Measurements from ENCODE around the gene NEK6. TPM values are rescaled to one million over a fixed set of nuclear protein-coding genes. Genes with fewer than 3 reads are reported as not detected.

Gene NEK6
- total RNA-seq, 1 donor from 2014 or later = 24.4 TPM

DNA sequence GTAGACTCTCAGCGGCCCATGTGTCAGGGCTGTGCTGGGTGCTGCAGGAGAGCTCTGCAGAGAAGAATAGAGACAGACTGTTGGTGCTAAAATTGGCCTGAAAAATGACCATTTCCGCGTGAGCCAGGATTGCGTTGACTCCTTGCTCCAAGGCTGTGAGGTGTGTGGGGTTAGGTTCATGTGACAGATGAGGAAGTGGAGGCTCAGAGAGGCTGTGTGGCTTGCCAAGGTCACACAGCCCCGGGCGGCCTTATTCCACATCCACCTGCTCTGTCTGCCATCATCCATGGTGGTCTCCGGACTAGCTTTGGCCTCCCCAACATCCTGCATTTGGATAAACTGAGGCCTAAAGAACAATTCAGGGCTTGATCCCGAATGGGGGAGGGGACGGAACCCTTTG lies 15.2 kb downstream of the NEK6 start:
- Mint-ChIP-seq H3K27me3 (no peaks in the 10 kb centered on the region), H3K36me3 (ENCODE audit: insufficient read depth) (no peaks in the 10 kb centered on the region), H3K9me3 (ENCODE audit: low read depth) (no peaks in the 10 kb centered on the region), H3K27ac (no peak overlapping the region), H3K4me3 (ENCODE audit: low read depth) (no peak overlapping the region), H3K4me1 (ENCODE audit: low read depth) (no peaks in the 10 kb centered on the region)
- TF ChIP-seq, protein P1, sequence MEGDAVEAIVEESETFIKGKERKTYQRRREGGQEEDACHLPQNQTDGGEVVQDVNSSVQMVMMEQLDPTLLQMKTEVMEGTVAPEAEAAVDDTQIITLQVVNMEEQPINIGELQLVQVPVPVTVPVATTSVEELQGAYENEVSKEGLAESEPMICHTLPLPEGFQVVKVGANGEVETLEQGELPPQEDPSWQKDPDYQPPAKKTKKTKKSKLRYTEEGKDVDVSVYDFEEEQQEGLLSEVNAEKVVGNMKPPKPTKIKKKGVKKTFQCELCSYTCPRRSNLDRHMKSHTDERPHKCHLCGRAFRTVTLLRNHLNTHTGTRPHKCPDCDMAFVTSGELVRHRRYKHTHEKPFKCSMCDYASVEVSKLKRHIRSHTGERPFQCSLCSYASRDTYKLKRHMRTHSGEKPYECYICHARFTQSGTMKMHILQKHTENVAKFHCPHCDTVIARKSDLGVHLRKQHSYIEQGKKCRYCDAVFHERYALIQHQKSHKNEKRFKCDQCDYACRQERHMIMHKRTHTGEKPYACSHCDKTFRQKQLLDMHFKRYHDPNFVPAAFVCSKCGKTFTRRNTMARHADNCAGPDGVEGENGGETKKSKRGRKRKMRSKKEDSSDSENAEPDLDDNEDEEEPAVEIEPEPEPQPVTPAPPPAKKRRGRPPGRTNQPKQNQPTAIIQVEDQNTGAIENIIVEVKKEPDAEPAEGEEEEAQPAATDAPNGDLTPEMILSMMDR (IDR thresholded peaks at IDR 0.05; ENCODE audit: unreplicated experiment) = no peak
- no peak for DNase-seq (ENCODE audit: low spot score, unreplicated experiment)

DNA sequence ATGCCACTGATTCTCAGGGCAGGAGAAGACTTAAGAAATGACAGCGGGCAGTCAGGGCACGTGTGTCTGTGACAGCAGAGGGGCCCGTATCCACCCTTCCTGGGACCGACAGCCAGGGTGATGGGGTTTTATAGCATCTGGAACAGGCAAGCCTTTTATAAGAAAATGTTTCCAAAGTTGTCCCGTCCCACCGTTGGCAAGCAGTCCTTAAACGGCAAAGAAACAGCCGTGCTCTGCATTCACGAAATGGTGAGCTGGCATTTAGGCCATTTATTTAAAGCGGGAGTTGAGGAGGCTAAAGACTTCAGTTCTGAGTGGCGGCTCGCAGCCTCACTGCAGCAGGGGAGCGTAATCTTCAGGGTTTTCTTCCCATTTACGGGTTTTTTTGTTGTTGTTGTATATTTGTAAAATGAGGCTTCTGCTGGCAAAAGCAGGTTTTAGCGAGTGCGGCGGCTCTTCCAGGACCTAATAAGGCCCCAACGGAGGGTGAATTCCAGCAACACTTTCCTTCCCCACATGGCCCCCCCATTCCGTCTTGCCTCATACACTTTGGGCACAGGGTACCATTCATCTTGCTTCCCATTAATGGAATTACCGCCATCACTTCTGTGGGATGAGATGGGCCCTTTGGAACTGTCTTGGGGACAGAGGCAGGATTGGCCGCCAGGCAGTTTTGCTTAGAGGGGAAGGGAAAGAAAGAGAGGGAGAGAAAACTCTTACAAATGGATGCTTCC lies 15.8 kb downstream of the NEK6 start:
- TF ChIP-seq, protein P1 (IDR thresholded peaks at IDR 0.05; ENCODE audit: unreplicated experiment) = no peak
- H3K4me3 Mint-ChIP-seq (ENCODE audit: low read depth) = no peak overlapping the region
- no peak for DNase-seq (ENCODE audit: low spot score, unreplicated experiment)
- H3K9me3 Mint-ChIP-seq (ENCODE audit: low read depth) = no peaks in the 10 kb centered on the region
- no peaks in the 10 kb centered on the region for H3K36me3 Mint-ChIP-seq (ENCODE audit: insufficient read depth)
- H3K27me3 Mint-ChIP-seq = no peaks in the 10 kb centered on the region
- H3K27ac Mint-ChIP-seq = no peak overlapping the region
- no peaks in the 10 kb centered on the region for H3K4me1 Mint-ChIP-seq (ENCODE audit: low read depth)

DNA sequence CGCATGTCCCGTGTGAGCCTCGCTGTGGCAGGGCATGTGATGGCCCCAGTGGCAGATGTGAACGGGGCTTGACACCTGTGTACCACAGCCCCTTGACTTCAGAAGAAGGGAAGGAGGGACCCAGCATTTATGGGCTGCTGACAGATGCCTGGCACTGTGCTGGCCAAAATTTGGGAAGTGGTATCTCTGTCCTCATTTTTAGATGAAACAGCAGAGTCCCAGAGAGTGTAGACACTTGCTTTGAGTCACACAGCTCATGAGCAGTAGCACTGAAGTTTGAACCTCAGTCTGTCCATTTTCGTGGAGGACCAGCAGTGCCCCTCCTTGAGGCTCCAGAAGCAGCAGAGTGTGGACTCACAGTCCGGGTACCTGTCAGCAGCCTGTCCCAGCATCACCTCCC lies 16.5 kb downstream of the NEK6 start:
- H3K27me3 Mint-ChIP-seq = no peaks in the 10 kb centered on the region
- no peaks in the 10 kb centered on the region for H3K4me1 Mint-ChIP-seq (ENCODE audit: low read depth)
- DNase-seq (ENCODE audit: low spot score, unreplicated experiment) = no peak
- no peak overlapping the region for H3K27ac Mint-ChIP-seq
- TF ChIP-seq, protein P1 (IDR thresholded peaks at IDR 0.05; ENCODE audit: unreplicated experiment) = no peak
- no peak overlapping the region for H3K4me3 Mint-ChIP-seq (ENCODE audit: low read depth)
- no peaks in the 10 kb centered on the region for H3K36me3 Mint-ChIP-seq (ENCODE audit: insufficient read depth)
- H3K9me3 Mint-ChIP-seq (ENCODE audit: low read depth) = no peaks in the 10 kb centered on the region

DNA sequence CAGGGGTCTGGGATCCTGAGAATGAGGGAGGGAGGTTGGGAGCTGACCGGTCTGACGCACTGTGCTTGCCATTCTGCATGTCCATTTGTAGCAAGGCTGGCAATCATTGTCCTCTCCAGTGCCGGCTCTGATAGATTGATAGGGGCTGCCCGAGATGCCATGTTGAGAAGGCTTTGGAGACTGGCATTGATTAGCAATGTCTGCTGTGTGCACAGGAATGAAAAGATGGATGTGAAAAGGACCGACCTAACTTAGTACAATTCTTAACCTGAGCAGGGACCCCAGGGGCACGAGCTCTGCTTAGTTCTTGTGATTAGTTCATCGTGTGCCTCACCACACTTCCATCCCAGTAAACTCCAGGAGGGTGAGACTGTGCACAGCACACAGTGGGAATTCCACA lies 17.0 kb downstream of the NEK6 start:
- TF ChIP-seq, protein P1 (IDR thresholded peaks at IDR 0.05; ENCODE audit: unreplicated experiment) = no peak
- Mint-ChIP-seq H3K4me3 (ENCODE audit: low read depth) (no peak overlapping the region), H3K4me1 (ENCODE audit: low read depth) (no peaks in the 10 kb centered on the region), H3K27ac (no peak overlapping the region), H3K36me3 (ENCODE audit: insufficient read depth) (no peaks in the 10 kb centered on the region), H3K9me3 (ENCODE audit: low read depth) (no peaks in the 10 kb centered on the region), H3K27me3 (no peaks in the 10 kb centered on the region)
- DNase-seq (ENCODE audit: low spot score, unreplicated experiment) = no peak

DNA sequence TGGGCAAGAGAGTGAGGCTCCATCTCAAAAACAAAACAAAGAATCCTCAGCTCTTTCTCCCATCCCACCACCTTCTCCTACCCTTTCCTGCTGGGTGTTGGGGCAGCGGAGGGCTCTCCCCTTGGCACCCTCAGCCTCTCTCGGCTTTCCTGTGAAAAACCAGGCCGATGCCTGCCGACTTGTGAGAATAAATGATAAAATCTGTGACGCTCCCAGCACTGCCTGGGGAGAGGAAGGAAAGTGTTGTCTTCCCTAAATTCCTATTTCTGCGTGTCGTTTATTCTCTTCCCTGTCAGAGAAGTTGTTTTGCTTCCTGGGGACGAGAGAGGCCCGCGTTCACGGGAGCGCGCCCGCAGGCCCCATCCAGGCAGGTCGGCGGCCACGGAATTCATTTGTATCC lies 19.7 kb downstream of the NEK6 start:
- TF ChIP-seq, protein P1 (IDR thresholded peaks at IDR 0.05; ENCODE audit: unreplicated experiment) = no peak
- Mint-ChIP-seq H3K27me3 (no peaks in the 10 kb centered on the region), H3K27ac (no peak overlapping the region), H3K4me1 (ENCODE audit: low read depth) (no peaks in the 10 kb centered on the region), H3K9me3 (ENCODE audit: low read depth) (no peaks in the 10 kb centered on the region), H3K36me3 (ENCODE audit: insufficient read depth) (peaks cover 1% of the 10 kb centered on the region), H3K4me3 (ENCODE audit: low read depth) (no peak overlapping the region)
- DNase-seq (ENCODE audit: low spot score, unreplicated experiment) = no peak

Measured in progenitor cell of endocrine pancreas (in vitro differentiated cells).